ENCODE measurements around the gene SBK1.

GRCh38 chr16:28280881-28281836 lies 11.2 kb upstream of the SBK1 start:
- TF ChIP-seq POLR2AphosphoS5 (IDR thresholded peaks at IDR 0.05), result no peak
- TF ChIP-seq CTCF (IDR thresholded peaks at IDR 0.05), result no peak

All from upper lobe of left lung (tissue), 4 donors.